HepG2 (cell line): Measurements from ENCODE around the gene FAM53B. TPM values are rescaled to one million over a fixed set of nuclear protein-coding genes. Genes with fewer than 3 reads are reported as not detected.

Experiments used
- ATAC-seq: fragments of 200-7000 bp; cut with Tn5 transposase; 3 replicates; pipeline ENCODE4 v1.9.1; 2020; ENCODE audit warnings: mild to moderate bottlenecking, moderate library complexity
- BruUV-seq: library from RNA; stranded (reverse); fragments of 400-500 nt; replicated peaks from 2 replicates; lab custom pipeline; 2021; lab: Mats Ljungman, UMichigan
- CTCF ChIA-PET: fragments of 300-600 bp; formaldehyde crosslinking; extraction: SDS; loops from one replicate; lab custom pipeline; 2021; ENCODE audit warnings: low total read pairs, inconsistent platforms, low intra/inter-chr PET ratio; lab: Yijun Ruan, JAX
- POLR2A ChIA-PET: fragments of 350-600 bp; sonication (Branson Sonifier 250); formaldehyde crosslinking; loops from one replicate; lab custom pipeline; 2020; ENCODE audit warnings: antibody characterized with exemption, inconsistent platforms; lab: Yijun Ruan, JAX
- DNase-seq: peaks from one replicate; pipeline ENCODE4 v3.0.0-alpha.2; 2015; ENCODE audit warnings: low spot score
- FAIRE-seq: peaks from 3 replicates; lab custom pipeline; 2011; peaks lifted over from hg19 to GRCh38; lab: Jason Lieb, UNC
- H2AFZ ChIP-seq: one replicate; pipeline ENCODE4 v1.6.1; 2011; ENCODE audit warnings: low read length, inconsistent platforms
- H3K27ac ChIP-seq: fragments of 300-600 bp; 3 replicates; pipeline ENCODE4 v1.8.0; 2011; ENCODE audit warnings: mixed run types, mild to moderate bottlenecking, mixed read lengths, low read length, inconsistent platforms; ENCODE audit not compliant: insufficient read depth; ENCODE audit errors: extremely low read length
- H3K27me3 ChIP-seq, 2 experiments: fragments of 200-600 bp in 1 of 2; 2 replicates in 1 of 2; 3 replicates in 1 of 2; pipeline versions ENCODE4 v1.6.0 to v1.8.0; 2011; ENCODE audit warnings: low read length in 2 of 2, mild to moderate bottlenecking in 2 of 2, moderate library complexity in 2 of 2, inconsistent platforms in 1 of 2; ENCODE audit not compliant: insufficient read depth in 2 of 2, control insufficient read depth in 1 of 2
- H3K36me3 ChIP-seq, 2 experiments: fragments of 200-600 bp in 1 of 2; replicated peaks in 1 of 2; 2 replicates in 1 of 2; 3 replicates in 1 of 2; pipeline versions ENCODE4 v1.5.1 to v1.8.0; 2011; ENCODE audit warnings: low read length in 2 of 2, inconsistent platforms in 1 of 2; ENCODE audit not compliant: insufficient read depth in 2 of 2, control insufficient read depth in 1 of 2
- H3K4me1 ChIP-seq: 2 replicates; pipeline ENCODE4 v1.5.1; 2012; ENCODE audit warnings: low read length, inconsistent platforms; ENCODE audit not compliant: insufficient read depth
- H3K4me2 ChIP-seq: 2 replicates; pipeline ENCODE4 v1.6.0; 2011; ENCODE audit warnings: low read depth, low read length, inconsistent platforms
- H3K4me3 ChIP-seq, 3 experiments: fragments of 200-600 bp in 1 of 3; sonication (generic), shearing (Covaris generic) in 1 of 3; replicated peaks in 1 of 3; 2 replicates each; pipeline ENCODE4 v1.5.1; 2011 to 2016; ENCODE audit warnings: low read length in 3 of 3, inconsistent platforms in 2 of 3, low read depth in 2 of 3, mild to moderate bottlenecking in 2 of 3, control low read depth in 1 of 3, mixed read lengths in 1 of 3; ENCODE audit not compliant: insufficient read depth in 1 of 3
- H3K79me2 ChIP-seq: one replicate; pipeline ENCODE4 v1.6.1; 2011; ENCODE audit warnings: low read length, inconsistent platforms; ENCODE audit not compliant: insufficient read depth
- H3K9ac ChIP-seq: 2 replicates; pipeline ENCODE4 v1.6.0; 2011; ENCODE audit warnings: mild to moderate bottlenecking, low read depth, low read length, inconsistent platforms; ENCODE audit not compliant: insufficient read depth
- H3K9me3 ChIP-seq: 2 replicates; pipeline ENCODE4 v1.5.1; 2012; ENCODE audit warnings: mild to moderate bottlenecking, low read length
- H4K20me1 ChIP-seq: 2 replicates; pipeline ENCODE4 v1.6.0; 2011; ENCODE audit warnings: inconsistent platforms, mild to moderate bottlenecking, low read length, moderate library complexity; ENCODE audit not compliant: insufficient read depth
- GTF2F1 ChIP-seq: fragments of 150-350 bp; IDR thresholded peaks from 2 replicates; pipeline ENCODE4 v1.6.1; 2014; ENCODE audit warnings: low read length
- PHF21A ChIP-seq: sonication (generic); formaldehyde crosslinking; IDR thresholded peaks from 2 replicates; pipeline ENCODE4 v1.5.0; 2020; ENCODE audit warnings: mild to moderate bottlenecking, missing genetic modification reagents
- ZNF577 ChIP-seq: sonication (generic); formaldehyde crosslinking; IDR thresholded peaks from 2 replicates; pipeline ENCODE4 v1.4.0; 2020; ENCODE audit warnings: mild to moderate bottlenecking, low read depth, missing genetic modification reagents, borderline replicate concordance
- ZNF629 ChIP-seq: sonication (generic); formaldehyde crosslinking; conservative IDR thresholded peaks from 2 replicates; pipeline ENCODE4 v1.5.0; 2020; ENCODE audit warnings: missing genetic modification reagents
- WGBS: methylation state at CpG from one replicate; pipeline ENCODE4 v1.1.6; 2017; ENCODE audit warnings: low lambda C conversion rate; 5-methylcytosine and 5-hydroxymethylcytosine counted together
- in situ Hi-C: cut with HindIII; loops from 2 replicates; pipeline ENCODE4 v1.10.0; 2017; ENCODE audit warnings: low pct_unique_long_range_greater_than_20kb; ENCODE audit not compliant: extremely low pct_ligation_motif_present
- intact Hi-C: fragments of 100-400 bp; cut with micrococcal nuclease; formaldehyde crosslinking; loops from one replicate; pipeline ENCODE4 v1.10.0; 2022; ENCODE audit not compliant: unreplicated experiment
- polyA plus RNA-seq, 8 experiments: library from polyadenylated mRNA; depleted of rRNA in 3 of 8; stranded (reverse) in 7 of 8; unstranded in 1 of 8; fragments of >200 nt; fragmentation: Illumina TruSeq in 4 of 8; extraction: Trizol in 4 of 8; gene quantifications; 2 replicates each; pipeline versions ENCODE4 v1.2.1 to v1.2.3, GENCODE V29; 2011 to 2016; ENCODE audit warnings: low read depth in 4 of 8, missing spikeins in 1 of 8, mixed read lengths in 1 of 8; ENCODE audit not compliant: insufficient read depth in 1 of 8
- total RNA-seq, 5 experiments: library from RNA; depleted of rRNA; stranded (reverse); fragments of >200 nt; fragmentation: Illumina TruSeq; extraction: Trizol; gene quantifications; 2 replicates each; pipeline ENCODE4 v1.2.3, GENCODE V29; 2016; ENCODE audit warnings: low read depth in 1 of 5
- TF ChIP-seq, protein P1 (sequence below): sonication (generic); formaldehyde crosslinking; conservative IDR thresholded peaks from 2 replicates; pipeline ENCODE4 v1.8.0; 2022; ENCODE audit warnings: missing genetic modification reagents
- TF ChIP-seq, protein P2 (sequence below): sonication (generic); formaldehyde crosslinking; IDR thresholded peaks from 2 replicates; pipeline ENCODE4 v1.5.0; 2020; ENCODE audit warnings: missing genetic modification reagents, mild to moderate bottlenecking, borderline replicate concordance
- TF ChIP-seq, protein P3 (sequence below): sonication (generic); formaldehyde crosslinking; IDR thresholded peaks from 2 replicates; pipeline ENCODE4 v1.8.0; 2022; ENCODE audit warnings: mild to moderate bottlenecking, missing genetic modification reagents, borderline replicate concordance
- TF ChIP-seq, protein P4 (sequence below): IDR thresholded peaks from 2 replicates; pipeline ENCODE4 v1.6.1; 2012; ENCODE audit warnings: inconsistent platforms

FAM53B gene
- total and polyA plus RNA-seq, 2 of the 13 experiments (the other 11 are each of a cell fraction or from before 2014, with no cell fraction given) = 6.4 to 19.3 TPM

DNA sequence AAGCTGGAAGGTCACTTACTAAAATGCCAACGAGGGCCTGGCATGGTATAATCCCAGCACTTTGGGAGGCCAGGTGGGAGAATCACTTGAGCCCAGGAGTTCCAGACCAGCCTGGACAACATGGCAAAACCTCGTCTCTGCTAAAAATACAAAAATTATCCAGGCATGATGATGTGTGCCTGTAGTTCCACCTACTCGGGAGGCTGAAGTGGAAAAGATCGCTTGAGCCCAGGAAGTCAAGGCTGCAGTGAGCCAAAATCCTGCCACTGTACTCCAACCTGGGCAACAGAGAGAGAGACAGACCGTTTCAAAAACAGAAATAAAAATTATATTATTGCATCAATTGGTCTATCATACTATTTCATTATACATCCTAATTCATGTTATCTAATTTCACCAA is 18.1 kb upstream of the FAM53B start:
- Histone ChIP-seq H3K36me3 (peaks cover 0 to 23% of the 10 kb centered on the region in 2 experiments; a peak in 3 of 5 replicates), H3K4me3 (no peak overlapping the region), H3K27me3 (no peaks in the 10 kb centered on the region), H3K9ac (no peak overlapping the region), H4K20me1 (no peaks in the 10 kb centered on the region), H3K4me2 (no peak overlapping the region), H3K27ac (no peak overlapping the region), H3K4me1 (no peaks in the 10 kb centered on the region; the same call in 1 of the 2 replicates)
- ChIA-PET CTCF (no interaction called here), POLR2A (no interaction called here)
- WGBS = 96% methylated on average over 5 of the region's 5 CpGs
- no peak for DNase-seq
- FAIRE-seq = no peak
- intact Hi-C loops = no loop called here
- no TSS peak for BruUV-seq
- no peak for ATAC-seq
- TF ChIP-seq, protein P1, sequence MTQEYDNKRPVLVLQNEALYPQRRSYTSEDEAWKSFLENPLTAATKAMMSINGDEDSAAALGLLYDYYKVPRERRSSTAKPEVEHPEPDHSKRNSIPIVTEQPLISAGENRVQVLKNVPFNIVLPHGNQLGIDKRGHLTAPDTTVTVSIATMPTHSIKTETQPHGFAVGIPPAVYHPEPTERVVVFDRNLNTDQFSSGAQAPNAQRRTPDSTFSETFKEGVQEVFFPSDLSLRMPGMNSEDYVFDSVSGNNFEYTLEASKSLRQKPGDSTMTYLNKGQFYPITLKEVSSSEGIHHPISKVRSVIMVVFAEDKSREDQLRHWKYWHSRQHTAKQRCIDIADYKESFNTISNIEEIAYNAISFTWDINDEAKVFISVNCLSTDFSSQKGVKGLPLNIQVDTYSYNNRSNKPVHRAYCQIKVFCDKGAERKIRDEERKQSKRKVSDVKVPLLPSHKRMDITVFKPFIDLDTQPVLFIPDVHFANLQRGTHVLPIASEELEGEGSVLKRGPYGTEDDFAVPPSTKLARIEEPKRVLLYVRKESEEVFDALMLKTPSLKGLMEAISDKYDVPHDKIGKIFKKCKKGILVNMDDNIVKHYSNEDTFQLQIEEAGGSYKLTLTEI = no peak
- TF ChIP-seq, protein P2, sequence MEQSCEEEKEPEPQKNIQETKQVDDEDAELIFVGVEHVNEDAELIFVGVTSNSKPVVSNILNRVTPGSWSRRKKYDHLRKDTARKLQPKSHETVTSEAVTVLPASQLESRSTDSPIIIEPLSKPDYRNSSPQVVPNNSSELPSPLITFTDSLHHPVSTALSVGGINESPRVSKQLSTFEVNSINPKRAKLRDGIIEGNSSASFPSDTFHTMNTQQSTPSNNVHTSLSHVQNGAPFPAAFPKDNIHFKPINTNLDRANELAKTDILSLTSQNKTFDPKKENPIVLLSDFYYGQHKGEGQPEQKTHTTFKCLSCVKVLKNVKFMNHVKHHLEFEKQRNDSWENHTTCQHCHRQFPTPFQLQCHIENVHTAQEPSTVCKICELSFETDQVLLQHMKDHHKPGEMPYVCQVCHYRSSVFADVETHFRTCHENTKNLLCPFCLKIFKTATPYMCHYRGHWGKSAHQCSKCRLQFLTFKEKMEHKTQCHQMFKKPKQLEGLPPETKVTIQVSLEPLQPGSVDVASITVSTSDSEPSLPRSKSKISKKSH (CRISPR knock-in tag) = no peak
- TF ChIP-seq ZNF577 (CRISPR knock-in tag) (no peak), GTF2F1 (no peak), ZNF629 (no peak), PHF21A (no peak)
- TF ChIP-seq, protein P3, sequence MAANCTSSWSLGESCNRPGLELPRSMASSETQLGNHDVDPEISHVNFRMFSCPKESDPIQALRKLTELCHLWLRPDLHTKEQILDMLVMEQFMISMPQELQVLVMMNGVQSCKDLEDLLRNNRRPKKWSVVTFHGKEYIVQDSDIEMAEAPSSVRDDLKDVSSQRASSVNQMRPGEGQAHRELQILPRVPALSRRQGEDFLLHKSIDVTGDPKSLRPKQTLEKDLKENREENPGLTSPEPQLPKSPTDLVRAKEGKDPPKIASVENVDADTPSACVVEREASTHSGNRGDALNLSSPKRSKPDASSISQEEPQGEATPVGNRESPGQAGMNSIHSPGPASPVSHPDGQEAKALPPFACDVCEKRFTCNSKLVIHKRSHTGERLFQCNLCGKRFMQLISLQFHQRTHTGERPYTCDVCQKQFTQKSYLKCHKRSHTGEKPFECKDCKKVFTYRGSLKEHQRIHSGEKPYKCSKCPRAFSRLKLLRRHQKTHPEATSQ (CRISPR knock-in tag) = no peak
- TF ChIP-seq, protein P4, sequence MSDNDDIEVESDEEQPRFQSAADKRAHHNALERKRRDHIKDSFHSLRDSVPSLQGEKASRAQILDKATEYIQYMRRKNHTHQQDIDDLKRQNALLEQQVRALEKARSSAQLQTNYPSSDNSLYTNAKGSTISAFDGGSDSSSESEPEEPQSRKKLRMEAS = no peak
- TF ChIP-seq, all 625 proteins: peak for 0
- H3K79me2 ChIP-seq = no peaks in the 10 kb centered on the region
- in situ Hi-C loops = no loop called here
- no peaks in the 10 kb centered on the region for H3K9me3 ChIP-seq
- H2AFZ ChIP-seq = no peak overlapping the region
